Neural crest cell (in vitro differentiated cells): ENCODE data around the gene HLF. TPM values are rescaled to one million over a fixed set of nuclear protein-coding genes. Genes with fewer than 3 reads are reported as not detected.

Experiments
- DNase-seq: peaks from one replicate; pipeline ENCODE4 v3.0.0; 2021; ENCODE audit warnings: low read depth, mixed read lengths, low spot score
- H3K27ac Mint-ChIP-seq: one replicate; pipeline ENCODE4 v1.8.0; 2021; ENCODE audit warnings: mild to moderate bottlenecking, mixed read lengths; ENCODE audit not compliant: unreplicated experiment
- H3K27me3 Mint-ChIP-seq: 2 replicates; pipeline ENCODE4 v1.8.0; 2021; ENCODE audit warnings: low read depth, mild to moderate bottlenecking, mixed read lengths
- H3K36me3 Mint-ChIP-seq: 2 replicates; pipeline ENCODE4 v1.8.0; 2021; ENCODE audit warnings: low read depth, mild to moderate bottlenecking, mixed read lengths
- H3K4me1 Mint-ChIP-seq: 2 replicates; pipeline ENCODE4 v1.8.0; 2021; ENCODE audit warnings: mixed read lengths
- H3K4me3 Mint-ChIP-seq: one replicate; pipeline ENCODE4 v1.8.0; 2021; ENCODE audit warnings: mild to moderate bottlenecking, mixed read lengths
- H3K9me3 Mint-ChIP-seq: 2 replicates; pipeline ENCODE4 v1.8.0; 2021; ENCODE audit warnings: mixed read lengths
- CTCF ChIP-seq: fragments of 200-600 bp; sonication (generic); conservative IDR thresholded peaks from 2 replicates; pipeline ENCODE4 v1.5.0; 2021; ENCODE audit warnings: antibody characterized with exemption, mild to moderate bottlenecking
- total RNA-seq: library from RNA; stranded (reverse); gene quantifications from 2 replicates; pipeline ENCODE4 v1.2.1, GENCODE V29; 2021

Gene HLF
- total RNA-seq, 1 donor from 2014 or later = not detected

- no peak overlapping the region for H3K27ac Mint-ChIP-seq
- H3K27me3 Mint-ChIP-seq = no peaks in the 10 kb centered on the region
- H3K36me3 Mint-ChIP-seq = no peaks in the 10 kb centered on the region
- H3K9me3 Mint-ChIP-seq = peaks cover 5% of the 10 kb centered on the region
- no peak for DNase-seq
- TF ChIP-seq CTCF = no peak
- peaks cover 2% of the 10 kb centered on the region for H3K4me1 Mint-ChIP-seq
- H3K4me3 Mint-ChIP-seq = no peak overlapping the region
Observed at GRCh38 chr17:55341432-55341831, 76.7 kb downstream of the HLF start.

GRCh38 chr17:55342800-55343585 is 78.2 kb downstream of the HLF start:
- no peak for TF ChIP-seq CTCF
- Mint-ChIP-seq H3K27me3 (no peaks in the 10 kb centered on the region), H3K9me3 (peaks cover 6% of the 10 kb centered on the region), H3K4me3 (no peak overlapping the region), H3K27ac (no peak overlapping the region), H3K4me1 (no peaks in the 10 kb centered on the region), H3K36me3 (no peaks in the 10 kb centered on the region)
- DNase-seq = no peak

DNA sequence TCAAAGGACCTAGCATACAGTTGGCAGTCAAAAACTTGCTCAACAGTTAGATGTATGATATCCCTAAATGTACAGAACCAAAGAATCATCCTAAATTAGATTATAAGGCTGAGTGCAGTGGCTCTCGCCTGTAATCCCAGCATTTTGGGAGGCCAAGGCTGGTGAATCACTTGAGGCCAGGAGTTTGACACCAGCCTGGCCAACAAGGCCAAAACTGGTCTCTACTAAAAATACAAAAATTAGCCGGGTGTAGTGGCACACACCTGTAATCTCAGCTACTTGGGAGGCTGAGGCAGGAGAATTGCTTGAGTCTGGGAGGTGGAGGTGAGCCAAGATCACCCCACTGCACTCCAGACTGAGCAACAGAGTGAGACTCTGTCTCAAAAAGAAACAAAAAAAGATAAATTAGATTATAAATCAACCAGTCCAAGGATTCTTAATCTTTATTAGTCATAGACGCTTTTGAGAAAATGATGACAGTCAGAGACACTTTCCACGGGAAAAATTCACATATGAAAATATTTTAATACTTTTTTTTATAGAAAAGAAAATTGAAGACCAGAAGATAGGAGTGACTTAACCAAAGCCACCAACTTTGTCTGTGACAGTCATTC is 79.2 kb downstream of the HLF start:
- no peak for TF ChIP-seq CTCF
- no peak overlapping the region for H3K4me3 Mint-ChIP-seq
- H3K27ac Mint-ChIP-seq = no peak overlapping the region
- H3K9me3 Mint-ChIP-seq = peaks cover 2% of the 10 kb centered on the region
- H3K27me3 Mint-ChIP-seq = no peaks in the 10 kb centered on the region
- peaks cover 5% of the 10 kb centered on the region for H3K4me1 Mint-ChIP-seq
- H3K36me3 Mint-ChIP-seq = no peaks in the 10 kb centered on the region
- DNase-seq = no peak

GRCh38 chr17:55344514-55344997 is 79.8 kb downstream of the HLF start:
- DNase-seq = no peak
- Mint-ChIP-seq H3K4me1 (peaks cover 5% of the 10 kb centered on the region), H3K27ac (no peak overlapping the region), H3K9me3 (peaks cover 2% of the 10 kb centered on the region), H3K4me3 (no peak overlapping the region), H3K27me3 (no peaks in the 10 kb centered on the region), H3K36me3 (no peaks in the 10 kb centered on the region)
- TF ChIP-seq CTCF = no peak

- Mint-ChIP-seq H3K4me3 (no peak overlapping the region), H3K27me3 (no peaks in the 10 kb centered on the region), H3K36me3 (no peaks in the 10 kb centered on the region), H3K27ac (no peak overlapping the region), H3K9me3 (peaks cover 2% of the 10 kb centered on the region), H3K4me1 (peaks cover 5% of the 10 kb centered on the region)
- no peak for DNase-seq
- no peak for TF ChIP-seq CTCF
Observed at GRCh38 chr17:55345132-55345531, 80.4 kb downstream of the HLF start.
